Activated CD4-positive, alpha-beta T cell treated with anti-CD3 and anti-CD28 coated beads for 1 hour (primary cell): ENCODE measurements around the gene NDNF.

Experiments
- DNase-seq: peaks from one replicate; pipeline ENCODE4 v3.0.0-alpha.2; 2020

The NDNF gene, protein sequence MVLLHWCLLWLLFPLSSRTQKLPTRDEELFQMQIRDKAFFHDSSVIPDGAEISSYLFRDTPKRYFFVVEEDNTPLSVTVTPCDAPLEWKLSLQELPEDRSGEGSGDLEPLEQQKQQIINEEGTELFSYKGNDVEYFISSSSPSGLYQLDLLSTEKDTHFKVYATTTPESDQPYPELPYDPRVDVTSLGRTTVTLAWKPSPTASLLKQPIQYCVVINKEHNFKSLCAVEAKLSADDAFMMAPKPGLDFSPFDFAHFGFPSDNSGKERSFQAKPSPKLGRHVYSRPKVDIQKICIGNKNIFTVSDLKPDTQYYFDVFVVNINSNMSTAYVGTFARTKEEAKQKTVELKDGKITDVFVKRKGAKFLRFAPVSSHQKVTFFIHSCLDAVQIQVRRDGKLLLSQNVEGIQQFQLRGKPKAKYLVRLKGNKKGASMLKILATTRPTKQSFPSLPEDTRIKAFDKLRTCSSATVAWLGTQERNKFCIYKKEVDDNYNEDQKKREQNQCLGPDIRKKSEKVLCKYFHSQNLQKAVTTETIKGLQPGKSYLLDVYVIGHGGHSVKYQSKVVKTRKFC

DNA sequence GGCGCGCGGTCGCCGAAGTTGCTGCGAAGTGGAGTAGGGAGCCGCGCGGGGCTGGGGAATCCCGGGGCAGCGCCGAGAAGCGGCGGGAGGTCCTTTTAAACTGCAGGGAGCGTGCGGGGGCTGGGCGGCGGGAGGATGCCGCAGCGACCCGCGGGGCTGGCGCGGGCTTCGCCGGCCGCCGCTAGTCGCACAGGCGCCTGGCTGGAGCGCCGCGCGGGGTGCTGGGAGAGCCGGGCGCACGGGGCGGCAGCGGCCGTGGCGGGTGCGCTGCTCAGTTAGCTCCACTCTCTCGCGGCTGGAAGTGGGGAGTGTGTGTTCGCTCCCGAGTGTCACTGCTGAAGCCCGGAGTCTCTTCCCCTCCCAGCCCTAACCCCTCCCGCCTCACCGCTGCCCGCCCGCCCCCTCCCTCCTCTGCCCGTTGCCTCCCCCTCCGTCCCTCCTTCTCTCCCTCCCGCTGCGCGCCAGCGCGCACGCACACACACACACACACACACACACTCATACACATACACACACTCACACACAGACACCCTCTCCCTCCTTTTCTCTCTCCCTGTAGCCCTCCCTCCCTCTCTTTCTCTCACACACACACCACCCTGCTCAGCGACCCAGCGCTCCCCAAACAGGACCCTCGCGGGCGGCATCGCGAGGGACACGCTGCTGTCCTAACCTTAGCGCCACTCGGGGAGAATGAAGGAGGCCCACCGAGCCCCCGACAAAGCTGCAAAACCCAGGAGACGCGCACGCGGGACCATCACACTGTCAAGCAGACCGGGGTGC lies at the start of gene NDNF:
Gene NDNF, minus strand, starts transcription at position 312 of the 780 bp plus-strand sequence. CDS start 26,698 bp downstream, outside the sequence.
- DNase-seq, result no peak

DNA sequence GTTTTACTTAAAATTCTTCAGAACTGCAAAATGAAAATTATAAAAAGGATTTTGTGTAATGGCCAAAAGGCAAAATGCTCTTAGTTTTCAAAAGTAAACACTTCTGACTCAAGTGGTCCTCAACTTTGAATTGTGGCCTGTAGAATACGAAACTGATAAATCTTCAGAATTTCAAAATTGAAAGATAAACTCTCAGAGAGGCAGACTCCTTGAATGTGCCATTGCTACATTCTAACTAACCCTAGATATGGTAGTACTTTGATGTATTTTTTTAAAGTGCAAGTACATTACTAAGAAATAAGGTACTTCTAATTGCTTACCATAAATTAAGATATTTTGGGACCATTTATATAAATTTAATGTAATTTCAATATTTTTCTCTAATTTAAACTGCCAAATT lies 47.4 kb upstream of the NDNF start:
- no peak for DNase-seq

DNA sequence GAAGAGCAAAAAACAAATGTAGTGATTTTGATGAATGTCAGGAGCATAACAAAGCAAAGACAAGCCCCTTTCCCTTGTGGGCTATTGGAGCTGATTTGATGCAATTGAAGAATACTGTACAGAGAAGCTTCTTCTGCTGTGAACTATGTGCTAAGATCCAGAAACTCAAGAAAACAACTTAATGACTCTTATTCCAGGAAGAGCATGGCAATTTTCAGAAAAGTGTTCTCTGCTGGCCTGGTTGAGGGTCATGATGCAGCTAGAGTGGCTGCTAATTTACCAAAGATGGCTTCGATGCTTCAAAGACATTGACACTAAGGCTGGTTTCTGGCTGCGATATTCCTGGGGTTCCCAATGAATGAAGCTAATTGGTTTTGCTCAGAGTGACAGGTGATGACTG lies 46.0 kb upstream of the NDNF start:
- no peak for DNase-seq

DNA sequence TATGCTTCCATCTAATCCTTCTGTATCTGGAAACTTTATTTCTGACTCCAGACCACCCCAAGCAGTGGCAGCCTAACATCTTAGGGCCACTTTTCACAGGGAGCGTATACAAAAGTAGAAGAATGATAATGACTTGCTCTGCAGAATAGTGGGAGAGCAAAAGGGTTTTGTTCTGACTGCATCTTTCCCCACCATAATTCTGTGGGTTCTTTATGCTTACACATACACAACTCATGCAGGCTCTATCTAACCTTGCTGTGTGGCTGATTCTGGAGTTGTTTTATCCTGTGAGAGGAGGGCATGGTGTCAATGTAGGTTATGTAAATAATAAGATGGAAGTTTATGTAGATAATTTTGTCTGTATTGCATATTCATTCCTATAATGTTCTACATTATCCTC lies 42.4 kb upstream of the NDNF start:
- DNase-seq, result no peak

DNA sequence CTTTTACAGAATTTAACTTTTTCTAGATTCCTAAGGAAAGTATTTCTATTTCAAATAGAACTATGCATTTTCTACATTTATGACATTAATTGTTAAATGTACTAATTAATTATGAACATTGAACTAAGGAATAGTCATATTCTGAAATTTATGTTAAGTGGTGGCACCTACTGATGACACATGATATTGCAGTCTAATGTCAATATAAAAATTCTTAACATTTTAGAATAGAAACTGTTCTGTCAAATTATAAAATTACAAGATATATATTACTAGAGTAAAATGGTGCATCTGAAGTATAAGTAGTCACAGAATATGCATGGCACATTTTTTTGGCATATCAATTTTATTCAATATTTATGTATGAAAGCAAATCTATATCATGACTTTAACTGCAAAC lies 40.2 kb upstream of the NDNF start:
- no peak for DNase-seq

DNA sequence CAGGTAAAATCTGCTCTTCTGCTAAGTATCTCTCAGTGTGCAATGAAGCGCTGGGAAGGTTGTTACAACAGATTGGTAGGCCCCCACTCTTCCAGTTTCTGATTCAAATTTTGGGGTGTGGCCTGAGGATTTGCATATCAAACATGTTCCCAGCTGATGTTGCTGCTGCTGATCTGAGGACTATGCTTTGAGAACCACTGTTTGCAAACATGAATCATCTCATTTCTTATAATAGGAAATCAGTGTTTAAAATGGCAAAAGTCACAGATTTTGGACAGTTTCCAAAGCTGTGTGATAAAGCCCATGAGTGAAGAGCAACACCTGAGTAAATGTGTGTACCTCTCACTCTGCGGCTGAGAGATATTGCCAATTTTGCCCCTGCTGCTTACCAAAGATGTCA lies 36.2 kb upstream of the NDNF start:
- DNase-seq, result no peak

DNA sequence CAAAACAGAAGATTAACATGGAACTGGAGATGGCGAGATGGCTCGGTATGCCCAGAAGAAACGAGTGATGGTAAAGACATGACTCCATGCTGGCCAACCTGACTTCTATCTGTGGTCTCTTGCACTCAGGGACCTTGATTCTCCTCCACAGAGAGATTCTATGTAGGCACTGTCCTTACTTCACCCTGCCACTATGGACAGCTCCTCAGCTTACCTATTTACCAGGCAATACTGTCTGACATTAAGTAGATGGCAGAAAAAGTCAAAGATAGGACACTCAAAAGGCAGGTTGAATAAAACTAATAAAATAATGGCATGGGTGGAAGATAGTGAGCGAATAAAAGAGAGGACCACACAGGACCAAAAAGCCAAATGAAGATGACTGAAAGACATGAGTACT lies 35.2 kb upstream of the NDNF start:
- DNase-seq, result no peak

DNA sequence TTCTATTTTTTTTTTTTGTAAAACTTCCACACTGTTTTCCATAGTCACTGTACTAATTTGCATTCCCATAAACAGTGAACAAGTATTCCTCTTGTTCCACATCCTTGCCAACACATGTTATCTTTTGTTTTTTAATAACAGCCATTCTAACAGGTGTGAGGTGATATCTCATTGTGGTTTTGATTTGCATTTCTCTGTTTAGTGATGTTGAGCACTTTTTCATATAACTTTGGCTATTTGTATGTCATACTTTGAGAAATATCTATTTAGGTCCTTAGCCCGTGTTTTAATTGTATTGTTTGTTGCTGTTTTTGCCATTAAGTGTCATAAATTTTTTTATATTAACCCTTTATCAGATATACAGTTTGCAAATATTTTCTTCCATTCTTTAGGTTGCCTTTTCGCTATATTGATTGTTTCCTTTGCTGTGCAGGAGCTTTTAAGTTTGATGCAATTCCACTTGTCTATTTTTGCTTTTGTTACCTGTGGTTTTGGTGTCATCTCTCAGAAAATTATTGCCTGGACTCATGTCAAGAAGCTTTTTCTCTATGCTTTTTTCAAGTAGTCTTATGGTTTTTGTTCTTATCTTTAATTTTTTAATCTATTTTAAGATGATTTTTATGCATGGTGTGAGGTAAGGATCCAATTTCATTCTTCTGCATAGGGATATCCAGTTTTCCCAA lies 27.9 kb upstream of the NDNF start:
- no peak for DNase-seq

DNA sequence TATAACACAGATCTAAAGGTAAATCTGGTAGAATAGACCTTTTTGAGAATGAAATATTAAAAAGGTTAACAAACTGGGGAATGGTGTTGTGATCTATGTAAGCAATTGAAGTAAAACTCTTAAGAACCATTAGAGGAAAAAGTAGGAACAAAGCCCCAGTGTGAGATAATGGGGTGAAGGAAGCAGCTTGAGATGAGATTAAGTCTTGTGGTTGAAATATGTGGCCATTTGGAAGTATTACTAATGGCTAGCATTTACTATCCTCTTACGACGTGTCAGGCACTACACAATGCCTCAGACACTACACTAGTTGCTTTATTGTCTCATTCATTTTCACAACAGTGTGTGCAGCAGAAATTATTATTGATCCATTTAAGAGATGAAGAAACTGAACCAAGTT lies 25.9 kb upstream of the NDNF start:
- DNase-seq, result no peak

DNA sequence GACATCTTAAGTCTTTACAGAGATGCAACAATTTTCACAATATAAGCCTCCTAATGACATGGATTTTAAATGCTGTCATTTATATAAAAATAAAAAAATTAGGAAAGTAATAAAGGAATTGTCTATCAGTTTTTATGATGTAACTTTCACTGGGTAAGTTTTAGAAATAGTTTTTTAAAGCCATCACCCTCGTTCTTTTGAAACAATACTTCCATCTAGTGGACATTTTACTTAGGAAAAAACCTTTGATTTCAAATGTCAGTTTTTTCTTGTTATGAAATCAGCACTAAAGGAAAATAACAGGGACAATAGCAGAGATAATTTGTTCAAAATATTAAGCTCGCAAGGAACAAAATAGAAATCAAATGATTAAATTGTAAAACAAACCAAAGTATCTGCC lies 24.3 kb upstream of the NDNF start:
- DNase-seq, result no peak

DNA sequence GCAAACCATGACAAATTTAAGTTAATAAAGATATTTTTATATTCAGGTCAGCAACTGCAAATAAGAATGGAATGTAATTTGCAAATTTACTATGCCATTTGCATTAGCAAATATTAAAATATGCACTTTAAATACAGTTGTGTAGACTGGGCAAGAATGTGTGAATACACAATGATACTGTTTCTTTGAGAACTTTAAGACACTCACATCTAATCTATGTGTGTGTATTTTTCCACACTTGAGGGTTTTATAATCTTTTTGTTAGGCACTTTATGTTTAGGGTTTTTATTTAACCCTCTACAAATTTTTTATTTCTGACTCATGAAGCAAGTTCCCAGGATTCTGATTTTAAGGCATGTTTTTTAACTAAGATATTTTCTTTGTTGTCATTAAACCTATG lies 23.9 kb upstream of the NDNF start:
- no peak for DNase-seq

DNA sequence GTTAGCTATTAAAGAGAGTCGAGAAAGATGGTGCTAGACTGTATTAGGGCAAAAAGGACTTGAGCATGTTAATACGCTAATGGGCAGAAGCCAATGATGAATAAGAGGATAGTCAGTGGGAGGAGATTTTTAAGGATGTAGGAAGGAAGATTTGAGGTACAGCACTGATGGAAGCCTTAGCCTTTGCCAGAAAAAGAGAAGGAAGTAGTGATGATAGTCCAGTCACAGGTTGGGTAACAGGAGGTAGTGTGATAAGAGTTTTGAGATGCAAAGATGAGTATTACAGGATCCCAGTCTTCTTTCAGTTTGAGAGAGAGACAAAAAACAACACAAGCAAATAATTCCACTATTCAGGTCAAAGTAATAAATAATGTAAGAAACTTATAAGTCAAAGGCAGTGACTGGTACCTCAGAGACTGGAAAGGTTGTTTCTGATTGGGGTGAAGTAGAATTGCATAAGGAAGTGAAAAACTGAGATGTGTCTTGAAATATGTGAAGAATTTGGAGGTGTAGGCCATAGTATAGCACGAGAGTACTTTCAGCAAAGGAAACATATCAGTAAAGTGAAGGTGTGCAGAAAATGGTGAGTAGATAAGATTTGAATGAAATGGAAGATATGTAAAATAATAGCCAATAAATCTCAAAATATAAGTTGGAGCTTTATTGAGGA lies 22.1 kb upstream of the NDNF start:
- DNase-seq, result no peak

DNA sequence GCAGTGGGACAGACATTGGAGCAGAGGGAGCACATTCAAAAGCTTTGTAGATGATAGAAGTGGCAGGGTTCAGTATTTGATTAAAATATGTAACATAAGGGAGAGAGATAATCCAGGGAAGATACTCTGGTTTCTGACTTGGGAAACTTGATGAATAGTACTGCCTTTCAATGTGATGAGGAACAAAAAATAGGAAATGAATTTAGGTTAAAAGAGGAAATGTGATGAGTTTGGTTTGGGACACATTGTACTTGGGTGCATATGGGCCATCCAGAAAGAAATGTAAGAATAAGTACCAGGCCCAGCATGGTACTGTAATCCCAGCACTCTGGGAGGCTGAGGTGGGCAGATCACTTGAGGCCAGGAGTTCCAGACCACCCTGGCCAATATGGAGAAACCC lies 20.9 kb upstream of the NDNF start:
- DNase-seq, result no peak

DNA sequence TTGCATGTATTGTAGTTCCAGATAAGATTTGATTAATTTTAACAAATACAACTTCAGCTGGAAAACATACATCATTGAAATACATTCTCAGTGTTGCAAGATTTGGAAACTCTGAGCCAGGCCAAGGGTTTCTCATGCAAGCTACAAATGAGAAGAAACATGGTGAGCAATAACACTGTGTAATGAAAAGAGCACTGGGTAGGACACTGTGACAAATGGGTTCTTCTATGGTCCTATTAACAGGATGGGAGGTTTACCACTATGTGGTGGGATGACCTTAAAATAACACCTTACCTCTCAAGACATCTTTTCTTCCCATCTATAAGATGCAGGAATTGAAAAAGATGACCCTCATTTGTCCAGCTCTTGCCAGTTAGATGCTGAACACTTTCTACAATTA lies 19.6 kb upstream of the NDNF start:
- no peak for DNase-seq

DNA sequence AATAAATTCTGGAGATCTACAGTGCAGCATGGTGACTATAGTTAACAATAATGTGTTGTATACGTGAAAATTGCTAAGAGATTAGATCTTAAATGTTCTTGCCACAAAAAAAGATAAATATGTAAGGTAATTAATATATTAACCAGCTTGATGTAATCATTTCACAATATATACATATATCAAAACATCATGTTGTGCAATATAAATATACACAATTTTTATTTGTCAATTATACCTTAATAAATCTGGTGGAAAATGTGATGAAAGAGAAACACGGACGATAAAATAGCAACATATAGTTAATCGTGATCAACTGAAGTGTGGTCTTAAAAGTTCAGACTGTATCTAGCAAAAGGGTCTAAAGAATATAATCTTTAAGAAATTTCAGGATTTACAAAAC lies 16.5 kb upstream of the NDNF start:
- DNase-seq, result no peak

DNA sequence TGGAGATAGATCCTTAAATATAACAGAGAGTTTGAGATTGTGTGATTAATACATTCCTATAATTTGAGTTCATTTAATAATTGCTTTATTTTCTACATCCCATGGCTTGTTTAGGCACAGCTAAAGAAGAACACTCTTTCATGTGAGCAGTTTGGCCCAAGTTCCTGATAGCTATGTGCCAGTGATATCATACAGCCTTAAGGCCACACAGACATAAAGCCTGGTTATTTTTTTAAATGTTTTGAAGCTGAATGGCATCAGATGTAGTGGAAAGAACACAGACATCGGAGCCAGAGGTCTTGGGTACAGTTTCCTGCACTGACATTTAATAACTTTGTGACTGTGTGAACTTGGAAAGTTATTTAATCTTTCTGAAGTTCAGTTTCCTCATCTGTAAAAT lies 7.0 kb upstream of the NDNF start:
- no peak for DNase-seq

DNA sequence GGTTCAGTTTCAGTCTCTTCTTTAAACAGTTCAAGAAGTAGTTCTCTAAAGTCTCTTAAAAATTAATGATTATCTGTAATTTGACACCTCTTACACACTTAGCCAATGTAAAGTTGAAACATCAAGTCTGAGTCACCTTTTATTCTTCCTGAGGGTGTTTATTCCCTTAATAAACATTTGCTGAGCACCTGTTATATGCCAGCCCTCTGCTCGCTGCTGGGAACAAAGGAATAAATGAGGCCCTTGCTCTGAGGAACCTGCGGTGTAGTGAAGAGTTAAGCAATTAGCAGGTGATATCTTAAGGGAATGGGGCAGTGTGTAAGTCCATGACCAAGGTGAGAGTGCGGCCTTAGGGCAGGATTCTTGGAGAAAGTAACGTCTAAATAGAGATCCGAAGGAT lies 5.2 kb upstream of the NDNF start:
- no peak for DNase-seq

DNA sequence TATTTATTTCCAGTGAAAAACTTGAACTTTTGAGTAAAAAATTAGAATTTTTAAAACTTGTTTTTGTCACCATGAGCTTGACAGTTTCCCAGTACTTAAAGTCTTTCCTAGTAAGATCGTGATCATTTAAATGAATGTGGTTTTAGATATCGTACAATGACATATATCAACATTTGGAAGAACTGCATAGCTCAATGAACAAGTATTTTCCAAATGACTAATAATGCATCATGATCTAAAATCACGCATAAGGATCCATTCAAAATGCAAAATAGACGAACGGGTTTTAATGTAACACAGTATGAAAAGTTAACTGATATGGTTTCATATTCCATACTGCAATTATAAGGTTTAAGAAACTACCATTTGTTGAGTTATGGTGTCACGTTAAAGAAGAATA lies 4.1 kb upstream of the NDNF start:
- DNase-seq, result no peak

DNA sequence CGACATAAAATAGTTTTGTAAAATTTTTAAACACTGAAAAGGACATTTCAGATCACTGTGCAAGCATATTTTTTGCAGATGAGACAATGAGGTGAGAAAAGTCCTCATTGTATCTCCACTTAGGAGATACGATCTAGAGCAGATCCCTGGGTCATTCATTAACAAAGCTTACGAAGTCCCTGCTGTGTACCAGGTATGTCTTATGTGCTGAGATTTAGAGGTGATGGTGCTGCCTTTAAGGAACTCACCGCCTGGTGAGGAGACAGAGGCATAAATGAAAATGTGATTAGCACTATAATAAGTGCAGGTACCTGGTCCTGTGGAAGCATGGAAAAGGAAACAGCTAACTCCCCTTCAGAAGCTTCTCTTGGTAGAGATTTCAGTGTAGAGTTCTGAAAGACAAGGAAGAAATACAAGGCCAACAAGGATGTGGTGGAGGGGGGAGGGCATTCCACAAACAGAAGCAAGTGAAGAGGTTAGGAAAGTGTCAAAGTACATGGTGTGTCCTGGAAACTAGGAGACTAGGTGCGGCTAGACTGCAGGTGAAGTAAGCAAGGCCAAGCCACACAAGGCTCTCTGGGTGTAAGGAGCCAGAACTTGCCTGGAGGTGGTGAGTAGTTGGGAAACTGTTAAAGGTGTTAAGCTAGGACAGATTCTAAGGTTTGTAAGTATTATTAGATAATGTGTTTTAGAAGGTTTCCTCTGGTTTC lies 1.5 kb upstream of the NDNF start:
- DNase-seq, result no peak

DNA sequence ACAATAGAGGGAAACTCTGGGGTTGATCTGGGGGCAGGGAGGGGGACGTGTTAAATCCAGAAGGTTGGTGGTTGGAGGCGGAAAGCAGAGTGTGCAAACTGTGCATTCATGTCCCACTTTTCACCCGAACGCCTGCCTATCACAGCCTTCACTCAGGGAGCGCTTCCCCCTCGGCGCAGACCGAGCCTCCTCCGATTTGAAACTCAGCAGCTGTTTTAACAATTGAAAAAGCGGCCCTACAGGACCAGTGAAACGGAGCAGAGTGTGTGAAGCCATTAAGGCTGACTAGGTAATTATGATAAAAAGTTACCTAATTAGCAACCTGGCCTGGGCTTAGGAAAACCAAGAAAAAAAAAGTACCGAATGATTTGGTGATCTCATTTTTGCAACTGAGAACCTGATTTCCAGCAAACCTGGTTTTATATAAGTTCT lies 685 bp upstream of the NDNF start:
- no peak for DNase-seq

DNA sequence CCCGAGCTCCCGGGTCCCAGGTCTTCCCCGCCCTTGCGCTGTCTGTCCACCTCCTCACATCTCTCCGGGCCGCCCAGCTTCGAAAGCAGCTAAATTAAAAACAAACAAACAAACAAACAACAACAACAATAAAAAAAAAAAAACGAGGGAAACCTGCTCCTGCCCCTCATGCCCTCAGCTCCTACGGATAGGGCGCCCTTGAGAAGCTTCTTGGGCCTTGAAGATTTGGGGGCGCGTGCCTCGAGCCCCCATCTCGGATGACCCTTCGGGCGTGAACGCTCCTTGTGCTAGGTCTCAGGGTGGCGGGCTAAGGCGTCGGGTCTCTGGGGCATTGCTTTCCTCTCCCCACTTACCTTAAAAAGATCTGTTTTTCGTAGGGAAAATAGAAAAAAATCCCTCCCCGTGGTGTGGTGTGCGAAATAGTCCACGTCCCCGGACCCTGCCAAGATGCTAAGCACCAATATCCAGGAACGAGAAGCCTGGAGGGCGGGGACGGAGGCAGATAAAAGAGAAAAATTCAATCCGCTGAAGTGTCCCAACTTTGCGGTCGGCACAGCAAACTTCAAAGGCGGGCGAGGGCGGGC lies 603 bp downstream of the NDNF start:
- no peak for DNase-seq
